GM19328 (cell line): ENCODE data around the gene SLBP.

Source experiments
- ATAC-seq: cut with Tn5 transposase; IDR thresholded peaks from one replicate; pipeline ENCODE4 v1.9.1; 2021; ENCODE audit warnings: mild to moderate bottlenecking, moderate library complexity; ENCODE audit not compliant: unreplicated experiment

Gene SLBP

GRCh38 chr4:1727117-1728031 is 15.3 kb upstream of the SLBP start:
- ATAC-seq: no peak

- ATAC-seq: no peak
Measured at GRCh38 chr4:1726146-1726934, 14.2 kb upstream of the SLBP start.

- ATAC-seq: no peak
Measured at GRCh38 chr4:1725521-1725920, 13.4 kb upstream of the SLBP start.

GRCh38 chr4:1723131-1723801 is 11.1 kb upstream of the SLBP start:
- no peak for ATAC-seq

- ATAC-seq: no peak
Measured at GRCh38 chr4:1722551-1723118, 10.5 kb upstream of the SLBP start.

- ATAC-seq: peak; percentile 4
Measured at GRCh38 chr4:1721666-1722550, 9.8 kb upstream of the SLBP start.

GRCh38 chr4:1721003-1721665 is 9.0 kb upstream of the SLBP start, which contains the start of the genes TACC3 and TMEM129:
TACC3 (plus strand) TSS chr4:1721521; CDS start chr4:1723422, 1,901 bp downstream.
TMEM129 (minus strand) TSS chr4:1721323; CDS start chr4:1720837, 486 bp downstream.
- ATAC-seq: peak; percentile 83

- ATAC-seq: peak; percentile 8
Measured at GRCh38 chr4:1720163-1720983, 8.3 kb upstream of the SLBP start.

GRCh38 chr4:1718095-1718850 is 6.2 kb upstream of the SLBP start:
- ATAC-seq: no peak

- no peak for ATAC-seq
Measured at GRCh38 chr4:1717129-1718094, 5.3 kb upstream of the SLBP start.

- ATAC-seq: no peak
Measured at GRCh38 chr4:1716065-1716945, 4.2 kb upstream of the SLBP start.

GRCh38 chr4:1715002-1715758 is 3.1 kb upstream of the SLBP start:
- ATAC-seq: no peak

- no peak for ATAC-seq
Measured at GRCh38 chr4:1714303-1715001, 2.3 kb upstream of the SLBP start.
